K562 (cell line): ENCODE measurements around the gene PEX13.

Experiments
- CC2D1A ChIP-seq: fragments of 450-650 bp; IDR thresholded peaks from 2 replicates; pipeline ENCODE4 v1.6.1; 2017; ENCODE audit warnings: mild to moderate bottlenecking
- DMBX1 ChIP-seq: fragments of 250-450 bp; sonication (Bioruptor Pico); IDR thresholded peaks from 2 replicates; pipeline ENCODE4 v1.8.0; 2022; ENCODE audit warnings: inconsistent platforms, mild to moderate bottlenecking, moderate library complexity, borderline replicate concordance
- E2F3 ChIP-seq: fragments of 250-450 bp; sonication (Bioruptor Pico); IDR thresholded peaks from 2 replicates; pipeline ENCODE4 v1.4.0; 2020; ENCODE audit warnings: mild to moderate bottlenecking
- ZFX ChIP-seq: sonication (generic); formaldehyde crosslinking; IDR thresholded peaks from 2 replicates; pipeline ENCODE4 v1.8.0; 2022; ENCODE audit warnings: mild to moderate bottlenecking, missing genetic modification reagents, moderate library complexity

- TF ChIP-seq E2F3 (CRISPR knock-in tag) (no peak), CC2D1A (no peak), ZFX (CRISPR knock-in tag) (no peak), DMBX1 (CRISPR knock-in tag) (no peak)
Observed at GRCh38 chr2:61090386-61090921, 72.9 kb downstream of the PEX13 start.
